ENCODE data around the gene ALLC. TPM values are rescaled to one million over a fixed set of nuclear protein-coding genes. Genes with fewer than 3 reads are reported as not detected.
A peak's percentile ranks its signal among the peaks of the same experiment; 100 is the strongest.

The ALLC gene
- polyA plus RNA-seq, 1 of the 3 experiments (the other 2 are of a cell fraction), result not detected

DNA sequence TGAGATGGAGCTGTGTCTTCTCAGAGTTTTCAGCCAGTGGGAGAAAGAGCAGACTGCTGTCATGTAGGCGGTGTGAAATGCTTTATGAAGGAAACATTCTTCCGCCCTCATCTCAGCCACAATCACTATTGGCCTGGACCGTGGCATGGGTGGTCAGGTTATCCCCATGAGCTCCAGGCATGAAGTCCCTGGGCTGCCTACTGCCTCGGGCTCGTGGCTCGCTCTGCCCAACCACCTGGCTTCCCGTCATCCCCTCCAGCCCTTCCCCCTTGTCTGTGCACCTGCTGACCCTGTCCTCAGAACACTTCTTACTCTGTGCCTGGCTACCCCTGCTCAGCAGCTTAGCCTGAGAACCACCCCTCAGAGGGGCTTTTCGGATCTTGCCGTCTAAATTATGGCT is 47.6 kb upstream of the ALLC start (continued):
- TF ChIP-seq, protein P1, sequence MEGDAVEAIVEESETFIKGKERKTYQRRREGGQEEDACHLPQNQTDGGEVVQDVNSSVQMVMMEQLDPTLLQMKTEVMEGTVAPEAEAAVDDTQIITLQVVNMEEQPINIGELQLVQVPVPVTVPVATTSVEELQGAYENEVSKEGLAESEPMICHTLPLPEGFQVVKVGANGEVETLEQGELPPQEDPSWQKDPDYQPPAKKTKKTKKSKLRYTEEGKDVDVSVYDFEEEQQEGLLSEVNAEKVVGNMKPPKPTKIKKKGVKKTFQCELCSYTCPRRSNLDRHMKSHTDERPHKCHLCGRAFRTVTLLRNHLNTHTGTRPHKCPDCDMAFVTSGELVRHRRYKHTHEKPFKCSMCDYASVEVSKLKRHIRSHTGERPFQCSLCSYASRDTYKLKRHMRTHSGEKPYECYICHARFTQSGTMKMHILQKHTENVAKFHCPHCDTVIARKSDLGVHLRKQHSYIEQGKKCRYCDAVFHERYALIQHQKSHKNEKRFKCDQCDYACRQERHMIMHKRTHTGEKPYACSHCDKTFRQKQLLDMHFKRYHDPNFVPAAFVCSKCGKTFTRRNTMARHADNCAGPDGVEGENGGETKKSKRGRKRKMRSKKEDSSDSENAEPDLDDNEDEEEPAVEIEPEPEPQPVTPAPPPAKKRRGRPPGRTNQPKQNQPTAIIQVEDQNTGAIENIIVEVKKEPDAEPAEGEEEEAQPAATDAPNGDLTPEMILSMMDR (IDR thresholded peaks at IDR 0.05), result no peak
- TF ChIP-seq NFIC (IDR thresholded peaks at IDR 0.05; ENCODE audit: borderline replicate concordance) (no peak), CHD2 (IDR thresholded peaks at IDR 0.05; ENCODE audit: low read length, partially characterized antibody) (no peak), JUND (IDR thresholded peaks at IDR 0.05) (no peak), MEF2A (IDR thresholded peaks at IDR 0.05; ENCODE audit: borderline replicate concordance, low read depth) (no peak), GABPA (IDR thresholded peaks at IDR 0.05; ENCODE audit: low read depth) (no peak), YY1 (IDR thresholded peaks at IDR 0.05; ENCODE audit: low read depth) (no peak)

DNA sequence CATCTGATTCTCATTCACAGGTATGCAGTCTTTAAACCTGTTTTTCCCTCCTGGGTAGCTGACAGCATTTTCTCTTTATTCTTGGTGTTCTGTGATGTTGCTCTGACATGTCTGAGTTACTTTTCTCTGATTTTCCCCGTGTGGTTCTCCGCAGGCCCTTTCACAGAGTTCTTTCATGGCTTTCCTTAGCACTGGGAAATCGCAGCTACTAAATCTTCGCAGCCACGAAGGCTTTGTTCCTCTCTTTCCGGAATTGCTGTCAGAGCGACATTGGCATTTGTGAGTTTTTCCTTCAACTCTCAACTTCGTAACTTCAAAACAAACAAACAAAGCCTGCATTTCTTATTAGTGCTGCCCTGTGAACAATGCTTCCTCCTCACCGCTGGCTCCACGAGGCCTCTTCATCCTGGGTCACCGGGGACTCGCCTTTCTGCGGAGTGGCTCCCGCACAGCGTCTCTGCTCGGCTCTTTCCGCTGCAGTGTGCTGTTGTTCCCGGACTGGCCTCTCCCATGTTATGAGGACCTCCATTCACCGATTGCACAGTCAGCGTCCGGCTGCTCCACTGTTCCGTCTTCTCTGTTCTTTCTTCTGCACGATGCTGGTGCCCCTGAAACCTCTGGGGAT is 47.0 kb upstream of the ALLC start:
- H3K4me1 ChIP-seq (ENCODE audit: control insufficient read depth in 1 of 2, insufficient read depth in 2 of 2, low read depth in 1 of 2, low read length in 1 of 2), result peaks cover 0 to 45% of the 10 kb centered on the region in 2 experiments; a peak in 2 of 4 replicates
- H3K27me3 ChIP-seq (ENCODE audit: insufficient read depth), result no peaks in the 10 kb centered on the region
- peak overlapping the region in 1 of 2 experiments; percentile 25; a peak in 1 of 4 replicates for H3K27ac ChIP-seq (ENCODE audit: low read depth in 2 of 2, low read length in 1 of 2)
- H3K9ac ChIP-seq, result no peak overlapping the region
- H3F3A ChIP-seq (replicated peaks; ENCODE audit: insufficient read depth), result peaks cover 5% of the 10 kb centered on the region
- TF ChIP-seq YY1 (IDR thresholded peaks at IDR 0.05; ENCODE audit: low read depth) (no peak), RFX5 (IDR thresholded peaks at IDR 0.05; ENCODE audit: low read length) (no peak)
- POLR2A ChIA-PET, result interaction anchor here (1.0 to 1.5 kb wide), 2 partner anchors 17 to 40 kb away, joined by 3 to 5 read pairs; no protein-coding TSS in a partner anchor
- no peaks in the 10 kb centered on the region for H4K20me1 ChIP-seq (ENCODE audit: insufficient read depth)
- H3K36me3 ChIP-seq (replicated peaks in 1 of 2; ENCODE audit: control insufficient read depth in 1 of 2, insufficient read depth in 2 of 2, low read length in 1 of 2), result peaks cover 0 to 3% of the 10 kb centered on the region in 2 experiments
- no peak overlapping the region for H3K4me2 ChIP-seq
- H3K4me3 ChIP-seq (ENCODE audit: low read depth in 2 of 2, low read length in 1 of 2), result no peak overlapping the region
- H3K9me2 ChIP-seq, result no peaks in the 10 kb centered on the region
- no peak overlapping the region for H2AFZ ChIP-seq (ENCODE audit: low read depth)
- CTCF ChIA-PET, result interaction anchor here (1.1 to 1.4 kb wide), 2 partner anchors 35 to 39 kb away, joined by 4 to 9 read pairs; no protein-coding TSS in a partner anchor
- H3K9me3 ChIP-seq, result peaks cover 6% of the 10 kb centered on the region; the same call in 1 of the 2 replicates
- DNase-seq, result no peak
- no peaks in the 10 kb centered on the region for H3K79me2 ChIP-seq (ENCODE audit: insufficient read depth)
- 85% methylated on average over 23 of the region's 23 CpGs for WGBS (ENCODE audit: low lambda C conversion rate)

DNA sequence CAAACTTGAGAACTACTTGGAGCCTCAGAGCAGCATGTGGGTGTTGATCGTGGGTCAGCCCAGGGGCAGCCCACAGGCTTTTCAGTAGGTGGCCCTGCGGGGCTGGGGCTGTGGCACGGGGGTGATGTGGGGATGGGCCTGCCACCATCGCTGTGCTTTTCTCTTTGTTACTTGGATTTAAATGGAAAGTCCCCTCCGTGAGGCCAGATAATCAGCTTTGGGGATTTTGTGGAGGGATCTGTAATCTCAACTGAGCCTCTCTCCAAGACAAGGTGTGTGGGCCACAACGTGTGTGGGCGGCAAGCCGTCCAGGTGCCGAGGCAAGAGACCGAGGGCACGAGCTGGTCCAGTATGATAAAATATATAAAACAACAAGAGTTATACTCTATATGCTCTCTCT is 46.4 kb upstream of the ALLC start:
- H3K9me2 ChIP-seq, result no peaks in the 10 kb centered on the region
- ChIA-PET CTCF (no interaction called here), POLR2A (no interaction called here)
- H3K9me3 ChIP-seq, result peaks cover 6% of the 10 kb centered on the region; the same call in 1 of the 2 replicates
- H3K4me3 ChIP-seq (ENCODE audit: low read depth in 2 of 2, low read length in 1 of 2), result no peak overlapping the region
- H3K27ac ChIP-seq (ENCODE audit: low read depth in 2 of 2, low read length in 1 of 2), result no peak overlapping the region
- H3K79me2 ChIP-seq (ENCODE audit: insufficient read depth), result no peaks in the 10 kb centered on the region
- H3K9ac ChIP-seq, result no peak overlapping the region
- peaks cover 0 to 39% of the 10 kb centered on the region in 2 experiments; a peak in 2 of 4 replicates for H3K4me1 ChIP-seq (ENCODE audit: control insufficient read depth in 1 of 2, insufficient read depth in 2 of 2, low read depth in 1 of 2, low read length in 1 of 2)
- H3K27me3 ChIP-seq (ENCODE audit: insufficient read depth), result no peaks in the 10 kb centered on the region
- no peak overlapping the region for H2AFZ ChIP-seq (ENCODE audit: low read depth)
- no peak overlapping the region for H3K4me2 ChIP-seq
- H3F3A ChIP-seq (replicated peaks; ENCODE audit: insufficient read depth), result peaks cover 5% of the 10 kb centered on the region
- DNase-seq, result no peak
- H3K36me3 ChIP-seq (replicated peaks in 1 of 2; ENCODE audit: control insufficient read depth in 1 of 2, insufficient read depth in 2 of 2, low read length in 1 of 2), result peaks cover 0 to 3% of the 10 kb centered on the region in 2 experiments
- 83% methylated on average over 11 of the region's 11 CpGs for WGBS (ENCODE audit: low lambda C conversion rate)
- no peaks in the 10 kb centered on the region for H4K20me1 ChIP-seq (ENCODE audit: insufficient read depth)
- TF ChIP-seq TCF12 (IDR thresholded peaks at IDR 0.05) (no peak), TEAD4 (IDR thresholded peaks at IDR 0.05; ENCODE audit: borderline replicate concordance, insufficient read depth) (no peak), NRF1 (IDR thresholded peaks at IDR 0.05; ENCODE audit: low read depth, low read length) (no peak), SIN3A (IDR thresholded peaks at IDR 0.05; ENCODE audit: borderline replicate concordance, low read depth, low read length) (no peak), CHD2 (IDR thresholded peaks at IDR 0.05; ENCODE audit: low read length, partially characterized antibody) (no peak), EP300 (IDR thresholded peaks at IDR 0.05; ENCODE audit: borderline replicate concordance in 1 of 2, low read depth in 1 of 2, low read length in 1 of 2) (no peak)
- TF ChIP-seq, protein P2, sequence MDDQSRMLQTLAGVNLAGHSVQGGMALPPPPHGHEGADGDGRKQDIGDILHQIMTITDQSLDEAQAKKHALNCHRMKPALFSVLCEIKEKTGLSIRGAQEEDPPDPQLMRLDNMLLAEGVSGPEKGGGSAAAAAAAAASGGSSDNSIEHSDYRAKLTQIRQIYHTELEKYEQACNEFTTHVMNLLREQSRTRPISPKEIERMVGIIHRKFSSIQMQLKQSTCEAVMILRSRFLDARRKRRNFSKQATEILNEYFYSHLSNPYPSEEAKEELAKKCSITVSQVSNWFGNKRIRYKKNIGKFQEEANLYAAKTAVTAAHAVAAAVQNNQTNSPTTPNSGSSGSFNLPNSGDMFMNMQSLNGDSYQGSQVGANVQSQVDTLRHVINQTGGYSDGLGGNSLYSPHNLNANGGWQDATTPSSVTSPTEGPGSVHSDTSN (IDR thresholded peaks at IDR 0.05), result no peak
- TF ChIP-seq, protein P3, sequence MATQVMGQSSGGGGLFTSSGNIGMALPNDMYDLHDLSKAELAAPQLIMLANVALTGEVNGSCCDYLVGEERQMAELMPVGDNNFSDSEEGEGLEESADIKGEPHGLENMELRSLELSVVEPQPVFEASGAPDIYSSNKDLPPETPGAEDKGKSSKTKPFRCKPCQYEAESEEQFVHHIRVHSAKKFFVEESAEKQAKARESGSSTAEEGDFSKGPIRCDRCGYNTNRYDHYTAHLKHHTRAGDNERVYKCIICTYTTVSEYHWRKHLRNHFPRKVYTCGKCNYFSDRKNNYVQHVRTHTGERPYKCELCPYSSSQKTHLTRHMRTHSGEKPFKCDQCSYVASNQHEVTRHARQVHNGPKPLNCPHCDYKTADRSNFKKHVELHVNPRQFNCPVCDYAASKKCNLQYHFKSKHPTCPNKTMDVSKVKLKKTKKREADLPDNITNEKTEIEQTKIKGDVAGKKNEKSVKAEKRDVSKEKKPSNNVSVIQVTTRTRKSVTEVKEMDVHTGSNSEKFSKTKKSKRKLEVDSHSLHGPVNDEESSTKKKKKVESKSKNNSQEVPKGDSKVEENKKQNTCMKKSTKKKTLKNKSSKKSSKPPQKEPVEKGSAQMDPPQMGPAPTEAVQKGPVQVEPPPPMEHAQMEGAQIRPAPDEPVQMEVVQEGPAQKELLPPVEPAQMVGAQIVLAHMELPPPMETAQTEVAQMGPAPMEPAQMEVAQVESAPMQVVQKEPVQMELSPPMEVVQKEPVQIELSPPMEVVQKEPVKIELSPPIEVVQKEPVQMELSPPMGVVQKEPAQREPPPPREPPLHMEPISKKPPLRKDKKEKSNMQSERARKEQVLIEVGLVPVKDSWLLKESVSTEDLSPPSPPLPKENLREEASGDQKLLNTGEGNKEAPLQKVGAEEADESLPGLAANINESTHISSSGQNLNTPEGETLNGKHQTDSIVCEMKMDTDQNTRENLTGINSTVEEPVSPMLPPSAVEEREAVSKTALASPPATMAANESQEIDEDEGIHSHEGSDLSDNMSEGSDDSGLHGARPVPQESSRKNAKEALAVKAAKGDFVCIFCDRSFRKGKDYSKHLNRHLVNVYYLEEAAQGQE (IDR thresholded peaks at IDR 0.05; ENCODE audit: low read depth, low read length), result no peak
- TF ChIP-seq, protein P4, sequence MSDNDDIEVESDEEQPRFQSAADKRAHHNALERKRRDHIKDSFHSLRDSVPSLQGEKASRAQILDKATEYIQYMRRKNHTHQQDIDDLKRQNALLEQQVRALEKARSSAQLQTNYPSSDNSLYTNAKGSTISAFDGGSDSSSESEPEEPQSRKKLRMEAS (IDR thresholded peaks at IDR 0.05; ENCODE audit: low read depth), result no peak
- TF ChIP-seq, protein P1 (IDR thresholded peaks at IDR 0.05), result no peak
